Heart left ventricle (tissue), 13 donors: ENCODE data around the gene LARP1.

Source experiments
- CTCF ChIP-seq, 12 donors: fragments of 200-600 bp; sonication (generic) in 4 of 12; IDR thresholded peaks; one replicate each; pipeline versions ENCODE4 v1.5.0 to v1.8.0; 2018 to 2022; ENCODE audit warnings: antibody characterized with exemption in 12 of 12, mild to moderate bottlenecking in 5 of 12
- POLR2A ChIP-seq, 2 donors: fragments of 450-650 bp; IDR thresholded peaks; one replicate each; pipeline ENCODE4 v1.6.1; 2017; ENCODE audit warnings: antibody characterized with exemption in 2 of 2, mild to moderate bottlenecking in 2 of 2, moderate library complexity in 2 of 2
- donor health status: ischemic (EF 13 %, LVEDD 7.1; RV severe dilation, severe dysfunction).
- donor health status: DM: no; HTN: yes; CAD: no.
- donor health status: DM: no; HTN: no; CAD: no.
- donor health status: ischemic (EF 25% LVEDD 6.9; RV normal size, moderate dysfunction).
- donor health status: ischemic (EF 25% LVEDD 5.7; RV mildly dilated, moderate dysfunction).
- donor health status: ischemic (EF 35%, LVEDD 5.7; RV mildly dilated, moderate dysfunction).
- donor health status: nonischemic (EF 11% LVEDD 7.7; RV severe dilation, severe dysfunction).
- donor health status: DM: yes; HTN: yes; CAD: no.
- donor health status: PGD.
- donor health status: ischemic (EF 29% LVEDD 5.4; RV normal size, mild dysfunction).
- donor health status: nonischemic (EF 23%, LVEDD 6.1; RV moderate dilation, normal function).

GRCh38 chr5:154762261-154762660 lies 7.1 kb downstream of the LARP1 start:
- TF ChIP-seq CTCF (IDR thresholded peaks at IDR 0.05) (no peak), POLR2A (IDR thresholded peaks at IDR 0.05) (no peak)
